HG02798 (cell line): Measurements from ENCODE around the gene PATL1.
"Not testable (repeated sequence)": the region's sequence is repeated elsewhere in the genome, so short reads cannot be mapped to it uniquely, and the experiment has no call there.

Experiments
- ATAC-seq: cut with Tn5 transposase; IDR thresholded peaks from one replicate; pipeline ENCODE4 v1.9.1; 2021; ENCODE audit warnings: mild to moderate bottlenecking; ENCODE audit not compliant: unreplicated experiment, poor library complexity

Gene PATL1

DNA sequence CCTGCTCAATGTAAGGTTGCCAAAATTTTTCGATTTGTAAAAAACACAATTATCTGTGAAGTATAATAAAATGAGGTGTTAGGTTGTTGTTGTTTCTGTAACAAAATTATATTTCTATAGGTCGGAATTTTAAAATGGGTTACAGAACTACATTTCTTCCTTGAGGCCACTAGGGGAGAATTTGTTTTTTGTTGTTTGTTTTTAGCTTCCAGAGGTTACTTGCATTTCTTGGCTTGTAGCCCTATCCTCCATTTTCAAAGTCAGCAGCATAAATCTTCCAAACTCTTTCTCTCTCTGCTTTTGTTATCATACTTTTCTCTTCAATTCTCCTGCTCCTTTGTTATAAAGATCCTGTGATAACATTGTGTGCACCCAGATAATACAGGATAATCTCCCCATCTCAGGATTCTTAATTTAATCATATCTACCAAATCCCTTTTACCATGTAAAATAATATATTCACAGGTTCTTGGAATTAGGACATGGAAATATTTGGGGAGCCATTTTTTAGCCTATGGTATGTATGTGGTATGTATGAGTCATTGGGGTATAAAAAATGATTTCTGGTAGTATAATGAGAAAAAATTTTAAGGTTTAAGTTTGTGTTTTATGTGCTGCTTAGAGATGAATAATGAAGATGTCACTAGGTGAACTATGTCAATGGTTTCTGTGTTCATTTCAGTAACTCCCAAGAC is 9.4 kb upstream of the PATL1 start:
- no peak for ATAC-seq

DNA sequence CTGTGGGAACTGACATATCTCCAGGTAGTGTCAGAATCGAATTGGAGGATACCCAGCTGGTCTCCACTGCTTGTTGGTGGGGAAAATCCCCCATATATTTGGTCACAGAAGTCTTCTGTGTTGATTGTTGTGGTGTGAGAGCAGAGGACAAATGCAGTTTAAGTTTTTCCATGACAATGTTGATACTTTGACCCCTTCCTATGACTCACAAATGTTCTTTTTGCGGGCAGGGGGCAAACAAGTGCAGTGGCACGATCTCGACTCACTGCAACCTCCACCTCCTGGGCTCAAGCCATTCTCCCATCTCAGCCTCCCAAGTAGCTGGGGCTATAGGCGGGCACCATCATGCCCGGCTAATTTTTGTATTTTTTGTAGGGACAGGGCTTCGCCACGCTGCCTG is 7.4 kb upstream of the PATL1 start:
- ATAC-seq = no peak

GRCh38 chr11:59674291-59674690 is 5.5 kb upstream of the PATL1 start:
- no peak for ATAC-seq

GRCh38 chr11:59673291-59673690 is 4.5 kb upstream of the PATL1 start:
- ATAC-seq = no peak

GRCh38 chr11:59671471-59671870 is 2.6 kb upstream of the PATL1 start:
- ATAC-seq = no peak

- ATAC-seq = no peak
Observed at GRCh38 chr11:59669611-59670009, 773 bp upstream of the PATL1 start.

DNA sequence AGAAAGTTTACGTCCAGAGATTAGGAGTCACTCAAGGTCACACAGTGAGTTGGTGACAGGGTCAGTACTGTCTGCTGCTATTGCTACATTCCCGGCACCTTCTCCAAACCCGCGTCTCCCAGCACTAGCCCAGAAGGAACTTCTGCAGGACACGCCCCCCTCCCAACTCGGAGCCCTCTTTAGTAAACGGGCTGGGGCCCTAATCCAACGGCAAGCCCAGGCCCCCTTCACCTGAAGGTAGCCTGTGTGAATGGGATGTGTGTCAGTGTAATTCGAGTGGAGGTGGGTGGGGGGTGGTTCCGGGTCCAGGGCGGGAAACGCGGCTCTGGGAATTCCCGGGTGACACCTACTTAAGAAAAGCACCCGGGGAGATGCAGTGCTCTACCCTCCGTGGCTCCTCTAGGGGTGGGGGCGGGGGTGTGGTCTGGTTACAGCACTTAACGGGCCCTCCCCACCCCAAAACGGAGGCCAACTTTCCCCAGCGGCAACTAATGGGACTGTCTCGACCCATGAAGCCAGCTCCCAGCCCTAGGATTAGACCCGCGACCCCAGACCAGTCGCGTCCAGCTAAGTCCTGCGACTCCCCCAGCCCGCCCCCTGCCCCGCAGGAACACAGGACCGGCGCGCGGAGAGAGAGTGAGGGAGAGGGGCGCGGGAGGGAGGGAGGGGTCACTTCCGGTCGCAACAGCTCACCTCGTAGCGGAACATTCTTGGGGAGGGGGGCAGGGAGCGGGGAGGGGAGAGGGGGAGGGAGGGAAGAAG is 468 bp downstream of the PATL1 start:
- ATAC-seq = peak; percentile 13

GRCh38 chr11:59667812-59668187 is 1.0 kb downstream of the PATL1 start:
- no peak for ATAC-seq

DNA sequence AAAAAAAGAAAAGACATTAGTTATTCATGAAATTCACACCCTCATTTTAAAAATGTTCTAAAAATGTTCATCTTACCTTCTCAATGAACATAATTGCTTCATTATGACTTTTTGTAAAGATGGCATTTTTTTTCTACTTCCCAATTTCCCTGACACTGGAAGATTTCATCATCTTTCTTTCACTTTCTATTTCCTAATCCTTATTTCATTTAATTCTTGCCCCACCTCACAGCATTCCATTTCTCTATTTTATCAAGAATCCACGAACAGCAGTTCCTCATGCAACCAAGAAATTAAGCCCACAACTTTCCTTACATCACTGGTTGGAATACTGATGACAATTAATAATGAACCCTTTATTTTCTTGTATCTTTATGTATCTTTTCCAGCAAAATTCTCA is 1.9 kb downstream of the PATL1 start:
- no peak for ATAC-seq

GRCh38 chr11:59660621-59661020 is 8.2 kb downstream of the PATL1 start:
- ATAC-seq = no peak

DNA sequence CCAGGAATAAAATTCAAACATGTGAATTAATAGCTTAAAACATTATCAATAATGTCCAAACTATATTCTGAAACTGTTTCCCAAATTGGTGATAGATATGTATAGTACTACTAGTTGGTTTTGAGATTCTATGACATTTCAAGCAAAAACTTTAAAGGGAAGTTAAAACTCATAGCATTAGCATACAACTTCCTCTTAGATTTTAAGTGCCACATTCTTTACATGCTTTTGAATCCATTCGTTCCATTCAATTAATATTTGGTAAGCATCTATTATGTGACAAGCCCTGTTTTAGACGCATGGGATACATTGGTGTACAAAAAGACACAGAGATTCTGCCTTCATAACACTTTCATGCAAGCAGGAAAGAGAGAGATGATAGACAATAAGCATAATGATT is 8.9 kb downstream of the PATL1 start:
- no peak for ATAC-seq

GRCh38 chr11:59658036-59658435 is 10.8 kb downstream of the PATL1 start:
- ATAC-seq = no peak

DNA sequence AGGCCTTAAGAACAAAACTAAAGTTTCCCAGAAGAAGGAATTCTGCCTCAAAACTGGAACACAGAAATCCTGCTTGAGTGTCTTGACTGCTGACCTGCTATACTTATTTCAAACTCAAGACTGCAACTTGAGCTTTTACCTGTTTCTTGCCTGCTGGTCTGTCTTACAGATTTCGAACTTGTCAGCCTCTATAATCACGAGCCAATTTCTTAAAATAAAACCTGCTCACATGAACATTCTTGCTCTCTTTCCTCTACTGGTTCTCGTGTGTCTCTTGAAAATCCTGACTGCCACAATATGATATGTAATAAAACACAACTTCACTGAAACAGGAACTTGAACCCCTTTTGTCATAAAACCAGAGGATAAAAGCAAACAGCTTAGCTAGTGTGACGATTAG is 13.9 kb downstream of the PATL1 start:
- ATAC-seq = no peak

DNA sequence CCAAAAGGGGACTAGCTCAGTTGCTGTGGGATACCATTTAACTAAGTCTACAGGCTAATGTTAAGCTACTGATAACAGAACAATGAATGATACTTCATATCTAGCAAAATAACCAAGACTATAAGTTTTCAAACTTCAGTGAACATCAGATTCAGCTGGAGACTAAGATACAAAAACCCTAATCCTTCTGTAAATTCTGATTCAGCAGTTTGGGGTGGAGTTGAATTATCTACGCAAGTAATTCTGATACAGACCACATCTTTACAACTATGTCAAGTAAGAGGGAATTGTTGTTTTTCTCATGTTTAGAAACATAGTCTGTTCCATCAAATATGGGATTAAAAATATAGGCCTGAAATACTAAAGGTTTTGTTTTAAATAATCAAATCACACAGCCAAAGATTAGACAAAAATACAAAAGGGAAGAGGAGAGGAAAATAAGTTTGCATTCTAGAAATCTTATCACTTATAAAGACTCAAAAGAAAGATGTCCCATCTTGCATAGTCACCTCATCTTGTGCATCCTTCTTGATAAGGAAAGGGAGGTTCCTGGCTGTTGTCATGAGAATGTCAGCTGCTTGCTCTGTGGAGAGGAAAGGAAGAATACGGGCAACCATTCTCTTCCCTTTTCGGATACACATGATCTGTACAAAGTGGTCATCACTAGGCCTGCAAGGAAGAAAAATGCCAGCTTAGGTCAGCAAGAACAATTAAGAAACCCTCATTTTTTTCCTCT is 21.4 kb downstream of the PATL1 start:
- no peak for ATAC-seq

GRCh38 chr11:59644528-59644927 is 24.3 kb downstream of the PATL1 start:
- ATAC-seq = no peak

GRCh38 chr11:59643390-59643789 is 25.4 kb downstream of the PATL1 start:
- no peak for ATAC-seq

DNA sequence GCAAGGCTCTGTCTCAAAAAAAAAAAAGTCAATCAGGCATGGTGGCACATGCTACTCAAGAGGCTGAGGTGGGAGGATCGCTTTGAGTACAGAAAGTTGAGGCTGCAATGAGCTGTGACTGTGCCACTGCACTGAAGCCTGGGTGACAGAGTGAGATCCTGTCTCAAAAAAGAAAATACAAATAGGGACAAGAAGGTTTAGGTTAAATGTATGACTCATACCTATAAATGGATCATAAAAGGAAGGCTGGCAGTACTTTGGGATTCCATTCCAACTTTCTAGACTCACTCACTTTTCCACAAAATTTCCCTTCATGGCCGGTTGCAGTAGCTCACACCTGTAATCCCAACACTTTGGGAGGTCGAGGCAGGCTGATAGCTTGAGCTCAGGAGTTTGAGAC is 27.7 kb downstream of the PATL1 start:
- no peak for ATAC-seq

- ATAC-seq = no peak
Observed at GRCh38 chr11:59630493-59630892, 38.3 kb downstream of the PATL1 start.

- ATAC-seq = no peak
Observed at GRCh38 chr11:59629996-59630395, 38.8 kb downstream of the PATL1 start.

DNA sequence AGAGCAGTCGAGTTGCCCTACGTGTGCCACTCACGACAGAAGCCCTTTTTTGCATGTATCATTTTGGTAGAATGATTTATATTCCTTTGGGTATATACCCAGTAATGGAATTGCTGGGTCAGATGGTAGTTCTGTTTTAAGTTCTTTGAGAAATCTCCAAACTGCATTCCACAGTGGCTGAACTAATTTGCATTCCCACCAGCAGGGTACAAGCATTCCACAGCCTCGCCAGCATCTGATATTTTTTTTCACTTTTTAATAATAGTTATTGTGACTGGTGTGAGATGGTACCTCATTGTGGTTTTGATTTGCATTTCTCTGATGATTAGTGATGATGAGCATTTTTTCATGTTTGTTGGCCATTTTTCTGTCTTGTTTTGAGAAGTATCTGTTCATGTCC is 41.9 kb downstream of the PATL1 start:
- not testable (repeated sequence) for ATAC-seq

- ATAC-seq = no peak
Observed at GRCh38 chr11:59625703-59626102, 43.1 kb downstream of the PATL1 start.
